Mesothelial cell of epicardium (in vitro differentiated cells): Measurements from ENCODE around the gene EPX. TPM values are rescaled to one million over a fixed set of nuclear protein-coding genes. Genes with fewer than 3 reads are reported as not detected.

Experiments used
- DNase-seq, 2 experiments: peaks; one replicate each; pipeline ENCODE4 v3.0.0; 2021; ENCODE audit warnings: low spot score in 2 of 2; ENCODE audit not compliant: unreplicated experiment in 2 of 2
- H3K27ac Mint-ChIP-seq: 2 replicates; pipeline ENCODE4 v1.8.0; 2021; ENCODE audit warnings: mixed read lengths
- H3K27me3 Mint-ChIP-seq: 2 replicates; pipeline ENCODE4 v1.8.0; 2021; ENCODE audit warnings: low read depth, mixed read lengths
- H3K36me3 Mint-ChIP-seq: 2 replicates; pipeline ENCODE4 v1.8.0; 2021; ENCODE audit warnings: mixed read lengths
- H3K4me1 Mint-ChIP-seq: 2 replicates; pipeline ENCODE4 v1.8.0; 2021; ENCODE audit warnings: mixed read lengths
- H3K4me3 Mint-ChIP-seq: 2 replicates; pipeline ENCODE4 v1.8.0; 2021; ENCODE audit warnings: mild to moderate bottlenecking, moderate library complexity, mixed read lengths
- H3K9me3 Mint-ChIP-seq: 2 replicates; pipeline ENCODE4 v1.8.0; 2021; ENCODE audit warnings: mixed read lengths
- CTCF ChIP-seq: fragments of 200-600 bp; sonication (generic); IDR thresholded peaks from one replicate; pipeline ENCODE4 v1.5.0; 2021; ENCODE audit warnings: antibody characterized with exemption; ENCODE audit not compliant: unreplicated experiment
- total RNA-seq: library from RNA; stranded (reverse); gene quantifications from 3 replicates; pipeline ENCODE4 v1.2.1, GENCODE V29; 2021

Gene EPX
- total RNA-seq, 1 donor from 2014 or later = not detected

GRCh38 chr17:58153046-58153445 lies 39.5 kb upstream of the EPX start:
- no peak for TF ChIP-seq CTCF
- H3K36me3 Mint-ChIP-seq = no peaks in the 10 kb centered on the region
- no peak overlapping the region for H3K27ac Mint-ChIP-seq
- H3K4me3 Mint-ChIP-seq = no peak overlapping the region
- peaks cover 92% of the 10 kb centered on the region for H3K27me3 Mint-ChIP-seq
- no peaks in the 10 kb centered on the region for H3K9me3 Mint-ChIP-seq
- no peak for DNase-seq
- peaks cover 9% of the 10 kb centered on the region for H3K4me1 Mint-ChIP-seq

GRCh38 chr17:58153671-58154070 lies 38.9 kb upstream of the EPX start:
- Mint-ChIP-seq H3K27me3 (peaks cover 92% of the 10 kb centered on the region), H3K4me3 (no peak overlapping the region), H3K4me1 (peaks cover 9% of the 10 kb centered on the region), H3K9me3 (no peaks in the 10 kb centered on the region), H3K36me3 (no peaks in the 10 kb centered on the region), H3K27ac (no peak overlapping the region)
- no peak for DNase-seq
- TF ChIP-seq CTCF = no peak

- no peak for DNase-seq
- peak overlapping the region; percentile 59 for H3K4me3 Mint-ChIP-seq
- H3K27ac Mint-ChIP-seq = no peak overlapping the region
Measured at GRCh38 chr17:58156839-58157803, 35.4 kb upstream of the EPX start.

GRCh38 chr17:58158181-58158580 lies 34.3 kb upstream of the EPX start:
- Mint-ChIP-seq H3K9me3 (no peaks in the 10 kb centered on the region), H3K4me3 (no peak overlapping the region), H3K36me3 (no peaks in the 10 kb centered on the region), H3K27ac (no peak overlapping the region), H3K27me3 (peaks cover 94% of the 10 kb centered on the region), H3K4me1 (peaks cover 9% of the 10 kb centered on the region)
- no peak for DNase-seq
- TF ChIP-seq CTCF = no peak

More at GRCh38 chr17:58156839-58157803, 35.4 kb upstream of the EPX start:
- H3K36me3 Mint-ChIP-seq = no peaks in the 10 kb centered on the region
- H3K9me3 Mint-ChIP-seq = no peaks in the 10 kb centered on the region
- TF ChIP-seq CTCF = no peak
- H3K4me1 Mint-ChIP-seq = peaks cover 9% of the 10 kb centered on the region
- peaks cover 96% of the 10 kb centered on the region for H3K27me3 Mint-ChIP-seq

GRCh38 chr17:58161566-58161965 lies 31.0 kb upstream of the EPX start:
- H3K27me3 Mint-ChIP-seq = peaks cover 88% of the 10 kb centered on the region
- peaks cover 9% of the 10 kb centered on the region for H3K4me1 Mint-ChIP-seq
- no peak for DNase-seq
- no peaks in the 10 kb centered on the region for H3K9me3 Mint-ChIP-seq
- no peak overlapping the region for H3K4me3 Mint-ChIP-seq
- no peak overlapping the region for H3K27ac Mint-ChIP-seq
- TF ChIP-seq CTCF = no peak
- H3K36me3 Mint-ChIP-seq = no peaks in the 10 kb centered on the region
